H1 (cell line): Measurements from ENCODE around the gene PRKCZ. TPM values are rescaled to one million over a fixed set of nuclear protein-coding genes. Genes with fewer than 3 reads are reported as not detected.
A peak's percentile ranks its signal among the peaks of the same experiment; 100 is the strongest.

Source experiments
- CTCF ChIA-PET: fragments of 300-600 bp; sonication (Branson Sonifier 250); formaldehyde crosslinking; loops from one replicate; lab custom pipeline; 2021; ENCODE audit not compliant: partially characterized antibody; lab: Charles Lee
- POLR2A ChIA-PET: fragments of 300-600 bp; sonication (Branson Sonifier 250); formaldehyde crosslinking; loops from one replicate; lab custom pipeline; 2021; ENCODE audit warnings: inconsistent platforms; ENCODE audit not compliant: partially characterized antibody; lab: Charles Lee
- DNase-seq, 2 experiments: peaks; one replicate each; pipeline versions ENCODE4 v3.0.0 to v3.0.0-alpha.2; 2010 to 2022; ENCODE audit warnings: low spot score in 2 of 2, low read depth in 1 of 2, mixed read lengths in 1 of 2
- FAIRE-seq: peaks from 2 replicates; lab custom pipeline; 2011; peaks lifted over from hg19 to GRCh38; lab: Jason Lieb, UNC
- H2AFZ ChIP-seq: 2 replicates; pipeline ENCODE4 v1.8.1; 2012; ENCODE audit warnings: low read length, inconsistent platforms
- H2AK5ac ChIP-seq: 2 replicates; pipeline ENCODE4 v1.6.1; 2013; ENCODE audit warnings: low read depth, low read length
- H2BK120ac ChIP-seq: replicated peaks from 2 replicates; pipeline ENCODE3; 2013; ENCODE audit warnings: low read depth, low read length, inconsistent platforms
- H2BK12ac ChIP-seq: 2 replicates; pipeline ENCODE4 v1.6.1; 2013; ENCODE audit warnings: low read depth, low read length
- H2BK15ac ChIP-seq: 2 replicates; pipeline ENCODE4 v1.6.1; 2013; ENCODE audit warnings: low read length
- H2BK20ac ChIP-seq: 2 replicates; pipeline ENCODE4 v1.6.1; 2013; ENCODE audit warnings: low read length
- H2BK5ac ChIP-seq: 2 replicates; pipeline ENCODE4 v1.6.1; 2013; ENCODE audit warnings: low read depth, low read length
- H3K14ac ChIP-seq: 2 replicates; pipeline ENCODE4 v1.6.1; 2013; ENCODE audit warnings: inconsistent platforms; ENCODE audit not compliant: insufficient read length
- H3K18ac ChIP-seq: 2 replicates; pipeline ENCODE4 v1.6.1; 2013; ENCODE audit warnings: low read length; ENCODE audit errors: extremely low read depth
- H3K23ac ChIP-seq: 2 replicates; pipeline ENCODE4 v1.6.1; 2013; ENCODE audit warnings: inconsistent platforms; ENCODE audit not compliant: insufficient read length
- H3K23me2 ChIP-seq: 2 replicates; pipeline ENCODE4 v1.6.1; 2013; ENCODE audit warnings: low read depth, low read length
- H3K27ac ChIP-seq: 2 replicates; pipeline ENCODE4 v1.6.1; 2011; ENCODE audit warnings: low read depth, low read length, inconsistent platforms
- H3K27me3 ChIP-seq, 4 experiments: replicated peaks in 1 of 4; 1 replicate in 1 of 4; 2 replicates in 3 of 4; pipeline versions ENCODE4 v1.6.1 to v1.8.1; 2011 to 2013; ENCODE audit warnings: low read length in 3 of 4, mild to moderate bottlenecking in 3 of 4, inconsistent platforms in 2 of 4, mixed read lengths in 2 of 4, moderate library complexity in 1 of 4; ENCODE audit not compliant: control insufficient read depth in 3 of 4, insufficient read depth in 3 of 4; ENCODE audit errors: extremely low read depth in 1 of 4
- H3K36me3 ChIP-seq, 4 experiments: 2 replicates each; pipeline versions ENCODE4 v1.6.1 to v1.8.1; 2011 to 2013; ENCODE audit warnings: mild to moderate bottlenecking in 4 of 4, low read length in 3 of 4, moderate library complexity in 2 of 4, control low read depth in 1 of 4, inconsistent platforms in 1 of 4; ENCODE audit not compliant: insufficient read depth in 4 of 4, control insufficient read depth in 2 of 4
- H3K4ac ChIP-seq: replicated peaks from 2 replicates; pipeline ENCODE3; 2013; ENCODE audit warnings: low read length, low read depth, mixed read lengths, inconsistent platforms; ENCODE audit not compliant: insufficient read length
- H3K4me1 ChIP-seq, 4 experiments: replicated peaks in 1 of 4; 1 replicate in 1 of 4; 2 replicates in 3 of 4; pipeline versions ENCODE4 v1.6.1 to v1.8.1; 2011 to 2013; ENCODE audit warnings: low read length in 3 of 4, inconsistent platforms in 2 of 4, mixed read lengths in 1 of 4; ENCODE audit not compliant: insufficient read depth in 4 of 4, control insufficient read depth in 3 of 4
- H3K4me2 ChIP-seq, 2 experiments: 2 replicates each; pipeline versions ENCODE4 v1.6.1 to v1.8.1; 2011 to 2013; ENCODE audit warnings: low read depth in 2 of 2, low read length in 2 of 2, control low read depth in 1 of 2, inconsistent platforms in 1 of 2, mild to moderate bottlenecking in 1 of 2; ENCODE audit not compliant: insufficient read depth in 1 of 2
- H3K4me3 ChIP-seq, 4 experiments: fragments of 200-600, 300-600 bp in 1 of 4; sonication (generic), shearing (Covaris generic), sonication (Bioruptor Twin) in 1 of 4; 2 replicates each; pipeline versions ENCODE4 v1.5.1 to v1.8.1; 2011 to 2016; ENCODE audit warnings: low read length in 4 of 4, low read depth in 3 of 4, control low read depth in 2 of 4, inconsistent platforms in 2 of 4, mild to moderate bottlenecking in 2 of 4, mixed read lengths in 1 of 4, moderate library complexity in 1 of 4; ENCODE audit not compliant: insufficient read depth in 2 of 4; ENCODE audit errors: extremely low read depth in 1 of 4
- H3K56ac ChIP-seq: replicated peaks from 2 replicates; pipeline ENCODE3; 2013; ENCODE audit warnings: low read depth, mild to moderate bottlenecking, mixed read lengths, low read length, inconsistent platforms; ENCODE audit not compliant: insufficient read length
- H3K79me1 ChIP-seq: 2 replicates; pipeline ENCODE4 v1.6.1; 2013; ENCODE audit warnings: low read depth, low read length, control low read depth
- H3K79me2 ChIP-seq, 2 experiments: 2 replicates each; pipeline versions ENCODE4 v1.6.1 to v1.8.1; 2012 to 2013; ENCODE audit warnings: low read length in 2 of 2, mild to moderate bottlenecking in 2 of 2, inconsistent platforms in 1 of 2; ENCODE audit not compliant: insufficient read depth in 2 of 2, control insufficient read depth in 1 of 2
- H3K9ac ChIP-seq, 4 experiments: replicated peaks in 1 of 4; 1 replicate in 1 of 4; 2 replicates in 3 of 4; pipeline versions ENCODE4 v1.6.1 to v1.8.1; 2011 to 2013; ENCODE audit warnings: low read depth in 3 of 4, low read length in 3 of 4, control low read depth in 2 of 4, mild to moderate bottlenecking in 2 of 4, moderate library complexity in 2 of 4, inconsistent platforms in 1 of 4; ENCODE audit errors: extremely low read depth in 1 of 4
- H3K9me3 ChIP-seq, 2 experiments: 2 replicates each; pipeline versions ENCODE4 v1.6.1 to v1.8.1; 2012 to 2013; ENCODE audit warnings: mild to moderate bottlenecking in 2 of 2, moderate library complexity in 2 of 2, control low read depth in 1 of 2, inconsistent platforms in 1 of 2, low read depth in 1 of 2, low read length in 1 of 2, mixed read lengths in 1 of 2; ENCODE audit not compliant: insufficient read depth in 2 of 2
- H4K20me1 ChIP-seq, 2 experiments: replicated peaks in 1 of 2; 2 replicates each; pipeline versions ENCODE3 to v1.8.1; 2011 to 2013; ENCODE audit warnings: inconsistent platforms in 2 of 2, low read length in 2 of 2, mild to moderate bottlenecking in 1 of 2; ENCODE audit not compliant: insufficient read depth in 2 of 2, control insufficient read depth in 1 of 2
- H4K5ac ChIP-seq: 2 replicates; pipeline ENCODE4 v1.6.1; 2013; ENCODE audit warnings: low read length, low read depth, mixed read lengths, inconsistent platforms; ENCODE audit not compliant: insufficient read length
- H4K8ac ChIP-seq: 2 replicates; pipeline ENCODE4 v1.8.0; 2013; ENCODE audit warnings: mild to moderate bottlenecking, moderate library complexity, low read length, inconsistent platforms; ENCODE audit not compliant: insufficient read depth; ENCODE audit errors: extremely low read depth
- H4K91ac ChIP-seq: replicated peaks from 2 replicates; pipeline ENCODE3; 2013; ENCODE audit warnings: low read length, mixed read lengths, inconsistent platforms; ENCODE audit not compliant: insufficient read length
- BRCA1 ChIP-seq: IDR thresholded peaks from 2 replicates; pipeline ENCODE4 v1.6.1; 2012; ENCODE audit warnings: low read depth, low read length, improper control_type of control experiment
- FOSL1 ChIP-seq: IDR thresholded peaks from 2 replicates; pipeline ENCODE4 v1.6.1; 2011; ENCODE audit warnings: mild to moderate bottlenecking, low read depth, low read length, moderate library complexity; ENCODE audit not compliant: insufficient read depth
- HDAC6 ChIP-seq: IDR thresholded peaks from one replicate; pipeline ENCODE4 v1.7.1; 2012; ENCODE audit warnings: low read depth, mild to moderate bottlenecking, inconsistent platforms, low read length, moderate library complexity
- KDM1A ChIP-seq: fragments of 200-600, 300-600 bp; sonication (generic); IDR thresholded peaks from 2 replicates; pipeline ENCODE4 v1.7.1; 2016; ENCODE audit warnings: mild to moderate bottlenecking, low read length, borderline replicate concordance
- KDM5A ChIP-seq: fragments of 200-600 bp; IDR thresholded peaks from 2 replicates; pipeline ENCODE4 v1.7.1; 2012; ENCODE audit warnings: mild to moderate bottlenecking, low read length, inconsistent platforms, mixed read lengths
- MAFK ChIP-seq: IDR thresholded peaks from 2 replicates; pipeline ENCODE4 v1.6.1; 2012; ENCODE audit warnings: low read depth, mild to moderate bottlenecking, improper control_type of control experiment, low read length
- SIN3A ChIP-seq, 2 experiments: IDR thresholded peaks in 1 of 2; conservative IDR thresholded peaks in 1 of 2; 2 replicates each; pipeline ENCODE4 v1.6.1; 2011 to 2012; ENCODE audit warnings: low read length in 2 of 2, improper control_type of control experiment in 1 of 2, low read depth in 1 of 2, mild to moderate bottlenecking in 1 of 2
- SP4 ChIP-seq: IDR thresholded peaks from 2 replicates; pipeline ENCODE4 v1.6.1; 2012; ENCODE audit warnings: low read length, inconsistent platforms
- TAF7 ChIP-seq: optimal IDR thresholded peaks from 2 replicates; pipeline ENCODE3; 2011; ENCODE audit warnings: low read depth, mild to moderate bottlenecking, inconsistent platforms, low read length, moderate library complexity, borderline replicate concordance
- WGBS, 2 experiments: shearing (Covaris generic) in 1 of 2; methylation state at CpG; one replicate each; pipeline versions ENCODE4 v1.1.6 to v1.1.7; 2013 to 2015; ENCODE audit warnings: low lambda C conversion rate in 2 of 2, mixed read lengths in 2 of 2, inconsistent platforms in 1 of 2, low coverage in 1 of 2, missing lambda C conversion rate in 1 of 2; ENCODE audit not compliant: insufficient replicate concordance in 2 of 2, insufficient coverage in 1 of 2, insufficient read length in 1 of 2; ENCODE audit errors: extremely low coverage in 1 of 2, missing lambda C conversion rate in 1 of 2; 5-methylcytosine and 5-hydroxymethylcytosine counted together
- polyA plus RNA-seq, 7 experiments: library from polyadenylated mRNA; depleted of rRNA in 3 of 7; stranded (reverse) in 5 of 7; unstranded in 2 of 7; fragments of >200 nt in 5 of 7; fragments of 200-250 nt in 2 of 7; gene quantifications; 1 replicate in 5 of 7; 2 replicates in 1 of 7; 4 replicates in 1 of 7; pipeline versions ENCODE4 v1.2.1 to v1.2.3, GENCODE V29; 2011 to 2013; ENCODE audit warnings: missing spikeins in 2 of 7, mixed read lengths in 2 of 7
- total RNA-seq: library from RNA; stranded (reverse); fragmentation: NEBNext Ultra II Directional; extraction: Animal tissue kit (Norgen Biotek cat#: 25700); gene quantifications from 2 replicates; pipeline ENCODE4 v1.2.1, GENCODE V29; 2021

The PRKCZ gene
- total and polyA plus RNA-seq, 2 of the 8 experiments (the other 6 are each of a cell fraction or from before 2014, with no cell fraction given) = 37.4 to 45.1 TPM

DNA sequence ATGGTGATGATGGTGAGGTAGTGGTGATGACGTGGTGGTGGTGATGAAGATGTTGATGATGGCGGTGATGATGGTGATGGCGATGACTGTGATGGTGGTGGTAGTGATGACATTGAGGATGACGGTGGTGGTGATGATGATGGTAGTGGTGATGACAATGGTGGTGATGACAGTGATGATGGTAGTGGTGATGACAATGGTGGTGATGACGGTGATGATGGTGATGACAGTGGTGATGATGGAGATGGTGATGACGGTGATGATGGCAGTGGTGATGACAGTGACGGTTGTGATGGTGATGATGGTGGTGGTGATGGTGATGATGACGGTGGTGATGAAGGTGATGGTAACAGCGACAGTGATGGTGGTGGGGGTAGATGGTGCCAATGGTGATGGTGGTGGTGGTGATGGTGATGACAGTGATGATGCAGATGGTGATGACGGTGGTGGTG is 105.0 kb downstream of the PRKCZ start:
- no peak overlapping the region for H4K5ac ChIP-seq
- no peak overlapping the region for H3K4me2 ChIP-seq
- H2BK5ac ChIP-seq = peak overlapping the region; percentile 66; the same call in 1 of the 2 replicates
- 93% methylated on average over 10 of the region's 10 CpGs; no CpG with 5 or more reads in 1 of the 2 experiments for WGBS, 2 experiments
- H3K9me3 ChIP-seq = no peaks in the 10 kb centered on the region
- H3K4me3 ChIP-seq = no peak overlapping the region
- no peak for DNase-seq
- no peak overlapping the region for H2BK120ac ChIP-seq
- H4K91ac ChIP-seq = no peak overlapping the region
- H2BK15ac ChIP-seq = no peak overlapping the region
- no peak overlapping the region for H3K27ac ChIP-seq
- no peak overlapping the region for H3K18ac ChIP-seq
- CTCF ChIA-PET = interaction anchor here (1.4 to 2.3 kb wide), 2 partner anchors 15 to 63 kb away, joined by 3 to 11 read pairs; no protein-coding TSS in a partner anchor
- H3K4me1 ChIP-seq = no peaks in the 10 kb centered on the region
- FAIRE-seq = no peak
- no peak overlapping the region for H2BK20ac ChIP-seq
- no peak overlapping the region for H2AFZ ChIP-seq
- TF ChIP-seq HDAC6 = no peak
- no peak for TF ChIP-seq BRCA1
- no peak for TF ChIP-seq SIN3A (conservative IDR thresholded peaks at IDR 0.05 in 1 of 2, IDR thresholded peaks at IDR 0.05 in 1 of 2; ENCODE audit: low read depth in 1 of 2, low read length in 2 of 2)
- no peak for TF ChIP-seq SP4
- no peak for TF ChIP-seq MAFK
- TF ChIP-seq KDM1A = no peak
- TF ChIP-seq TAF7 = no peak
- TF ChIP-seq KDM5A = no peak
- no peak for TF ChIP-seq FOSL1
- H2BK12ac ChIP-seq = 0 out of 2 replicates have a peak overlapping the region, but pooled peaks have one; percentile 3
- H3K56ac ChIP-seq = peak overlapping the region; percentile 73
- no peak overlapping the region for H3K4ac ChIP-seq
- peaks cover 9% of the 10 kb centered on the region; the same call in 1 of the 2 replicates for H3K23me2 ChIP-seq
- H4K20me1 ChIP-seq = peaks cover 0 to 14% of the 10 kb centered on the region in 2 experiments
- no peak overlapping the region for H3K14ac ChIP-seq
- POLR2A ChIA-PET = interaction anchor here (0.9 kb wide), 1 partner anchor 11 kb away, joined by 3 read pairs; no protein-coding TSS in a partner anchor
- peaks cover 3 to 17% (median 8%) of the 10 kb centered on the region in 4 experiments; a peak in 7 of 8 replicates for H3K36me3 ChIP-seq
- no peaks in the 10 kb centered on the region; the same call in 1 of the 2 replicates for H3K79me1 ChIP-seq
- H3K27me3 ChIP-seq = no peaks in the 10 kb centered on the region
- no peak overlapping the region for H3K9ac ChIP-seq
- no peak overlapping the region for H4K8ac ChIP-seq
- H3K23ac ChIP-seq = no peak overlapping the region
- H3K79me2 ChIP-seq = peaks cover 0 to 4% of the 10 kb centered on the region in 2 experiments; a peak in 1 of 4 replicates
- peak overlapping the region; percentile 93; the same call in 1 of the 2 replicates for H2AK5ac ChIP-seq
